OCI-LY3 (cell line): ENCODE measurements around the gene NOS1AP.
"Not testable (repeated sequence)": the region's sequence is repeated elsewhere in the genome, so short reads cannot be mapped to it uniquely, and the experiment has no call there.

ENCODE experiments used
- H2AFZ ChIP-seq: fragments of 200-600, 300-600 bp; shearing (Covaris generic); 2 replicates; pipeline ENCODE4 v1.6.0; 2014; ENCODE audit warnings: antibody characterized with exemption, low read depth, low read length
- H3K27ac ChIP-seq: fragments of 200-600, 300-600 bp; sonication (generic); 2 replicates; pipeline ENCODE4 v1.5.1; 2014; ENCODE audit warnings: mild to moderate bottlenecking, low read length, moderate library complexity, mixed read lengths
- H3K27me3 ChIP-seq: fragments of 200-600, 300-600 bp; sonication (generic); 2 replicates; pipeline ENCODE4 v1.6.1; 2014; ENCODE audit warnings: low read depth, low read length, mixed read lengths
- H3K36me3 ChIP-seq: fragments of 200-600, 300-600 bp; sonication (generic); replicated peaks from 2 replicates; pipeline ENCODE3; 2014; ENCODE audit warnings: low read depth, low read length, mixed read lengths
- H3K4me1 ChIP-seq: fragments of 300-600, 200-600 bp; sonication (generic); 2 replicates; pipeline ENCODE4 v1.6.1; 2014; ENCODE audit warnings: low read length, mixed read lengths
- H3K4me2 ChIP-seq: fragments of 200-600, 300-600 bp; sonication (generic); 2 replicates; pipeline ENCODE4 v1.6.1; 2014; ENCODE audit warnings: low read length, mixed read lengths
- H3K4me3 ChIP-seq: fragments of 300-600, 200-600 bp; sonication (generic); 2 replicates; pipeline ENCODE4 v1.5.1; 2014; ENCODE audit warnings: antibody characterized with exemption, mild to moderate bottlenecking, low read length, moderate library complexity
- H3K79me2 ChIP-seq: fragments of 300-600, 200-600 bp; shearing (Covaris generic); 2 replicates; pipeline ENCODE4 v1.6.1; 2014; ENCODE audit warnings: mild to moderate bottlenecking, low read length, mixed read lengths
- H3K9ac ChIP-seq: fragments of 300-600, 200-600 bp; shearing (Covaris generic); 2 replicates; pipeline ENCODE4 v1.6.0; 2014; ENCODE audit warnings: mild to moderate bottlenecking, low read length, moderate library complexity
- H3K9me3 ChIP-seq: fragments of 200-600, 300-600 bp; shearing (Covaris generic); 2 replicates; pipeline ENCODE4 v1.6.1; 2014; ENCODE audit warnings: low read length, mixed read lengths; ENCODE audit not compliant: insufficient read depth
- H4K20me1 ChIP-seq: fragments of 200-600, 300-600 bp; sonication (generic); 2 replicates; pipeline ENCODE4 v1.6.1; 2016; ENCODE audit warnings: low read length, mixed read lengths; ENCODE audit not compliant: insufficient read depth
- CTCF ChIP-seq: fragments of 200-600, 300-600 bp; sonication (generic); IDR thresholded peaks from 2 replicates; pipeline ENCODE4 v1.5.1; 2014; ENCODE audit warnings: antibody characterized with exemption, low read length, low read depth
- EZH2phosphoT487 ChIP-seq: fragments of 200-600 bp; shearing (Covaris generic); IDR thresholded peaks from 2 replicates; pipeline ENCODE4 v1.6.1; 2018; ENCODE audit warnings: antibody characterized with exemption, mixed run types, low read depth

Gene NOS1AP

GRCh38 chr1:162417650-162418049, 348.2 kb downstream of the NOS1AP start:
- H3K9me3 ChIP-seq = no peaks in the 10 kb centered on the region
- no peak overlapping the region for H2AFZ ChIP-seq
- no peaks in the 10 kb centered on the region for H4K20me1 ChIP-seq
- H3K4me2 ChIP-seq = no peak overlapping the region
- H3K27ac ChIP-seq = no peak overlapping the region
- H3K9ac ChIP-seq = no peak overlapping the region
- no peaks in the 10 kb centered on the region for H3K36me3 ChIP-seq
- TF ChIP-seq CTCF (no peak), EZH2phosphoT487 (no peak)
- H3K27me3 ChIP-seq = peaks cover 12% of the 10 kb centered on the region
- H3K4me3 ChIP-seq = no peak overlapping the region
- H3K79me2 ChIP-seq = no peaks in the 10 kb centered on the region
- peaks cover 2% of the 10 kb centered on the region for H3K4me1 ChIP-seq

GRCh38 chr1:162418584-162418983, 349.1 kb downstream of the NOS1AP start:
- not testable (repeated sequence) for H3K36me3 ChIP-seq, H2AFZ ChIP-seq, H3K4me2 ChIP-seq, H3K4me3 ChIP-seq, H3K9ac ChIP-seq, H3K9me3 ChIP-seq, H3K27ac ChIP-seq, H3K79me2 ChIP-seq, H4K20me1 ChIP-seq
- peaks cover 13% of the 10 kb centered on the region for H3K27me3 ChIP-seq
- H3K4me1 ChIP-seq = peaks cover 11% of the 10 kb centered on the region

GRCh38 chr1:162419450-162419931, 350.0 kb downstream of the NOS1AP start:
- H3K9ac ChIP-seq, H3K9me3 ChIP-seq, H3K27ac ChIP-seq, H4K20me1 ChIP-seq, H3K36me3 ChIP-seq, H3K4me2 ChIP-seq, H3K79me2 ChIP-seq, H2AFZ ChIP-seq, H3K4me3 ChIP-seq: not testable (repeated sequence)
- peaks cover 16% of the 10 kb centered on the region for H3K4me1 ChIP-seq
- H3K27me3 ChIP-seq = peaks cover 15% of the 10 kb centered on the region
